Activated CD4-positive, alpha-beta T cell treated with anti-CD3 and anti-CD28 coated beads, Interleukin-2, amount 50 U/mL, for 1 hour (primary cell): Measurements from ENCODE around the gene SPRR2D.

Source experiments
- DNase-seq: peaks from one replicate; pipeline ENCODE4 v3.0.0-alpha.2; 2020

Gene SPRR2D

GRCh38 chr1:153001382-153001781 lies 39.5 kb downstream of the SPRR2D start, which contains the start of gene SPRR3:
Gene SPRR3 (plus strand): TSS chr1:153001749. CDS start chr1:153003021, 1,272 bp downstream.
- no peak for DNase-seq

GRCh38 chr1:153000294-153000693 lies 40.6 kb downstream of the SPRR2D start:
- no peak for DNase-seq

- no peak for DNase-seq
Measured at GRCh38 chr1:152999818-153000217, 41.1 kb downstream of the SPRR2D start.

DNA sequence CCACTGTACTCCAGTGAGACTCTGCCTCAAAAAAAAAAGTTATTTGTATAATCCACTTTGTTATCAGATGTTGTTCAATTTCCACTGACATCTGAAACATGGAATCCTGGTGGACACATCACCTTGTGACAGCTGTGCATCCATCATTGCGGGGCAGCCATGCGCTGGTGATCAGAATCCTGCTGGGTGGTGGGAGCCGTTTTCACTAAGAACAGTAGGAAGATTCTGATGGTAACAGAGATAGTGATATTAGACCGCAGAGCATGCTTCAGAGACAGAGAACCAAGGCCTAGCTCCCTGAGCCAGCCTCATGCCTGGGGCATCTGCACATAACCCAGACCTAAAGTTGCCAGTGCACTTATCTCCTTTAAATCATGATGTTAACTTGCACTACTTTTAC lies 42.4 kb downstream of the SPRR2D start:
- no peak for DNase-seq

GRCh38 chr1:152997901-152998300 lies 43.0 kb downstream of the SPRR2D start:
- no peak for DNase-seq

- no peak for DNase-seq
Measured at GRCh38 chr1:152996633-152997400, 44.1 kb downstream of the SPRR2D start.

- no peak for DNase-seq
Measured at GRCh38 chr1:152995842-152996241, 45.1 kb downstream of the SPRR2D start.

DNA sequence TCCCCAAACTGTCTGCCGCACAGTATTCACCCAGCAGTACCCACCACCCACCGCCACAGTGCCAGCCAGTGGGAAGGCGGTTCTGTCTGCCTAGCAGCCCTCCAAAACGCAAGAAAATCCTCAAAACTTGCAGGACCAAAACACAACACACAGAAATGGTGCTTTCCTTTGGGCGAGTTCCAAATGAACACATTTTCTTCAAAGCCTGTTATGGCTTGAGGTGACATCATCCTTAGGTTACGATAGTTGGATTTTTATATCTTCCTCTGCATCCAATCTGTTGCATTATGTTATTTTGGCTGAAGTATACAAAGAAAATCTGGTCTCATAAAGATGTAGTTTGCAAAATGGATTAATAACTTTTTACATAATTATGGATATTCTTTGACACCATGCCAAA lies 47.7 kb downstream of the SPRR2D start:
- DNase-seq = no peak
